Glutamatergic neuron (in vitro differentiated cells): ENCODE data around the gene PDIA4. TPM values are rescaled to one million over a fixed set of nuclear protein-coding genes. Genes with fewer than 3 reads are reported as not detected.

Experiments
- DNase-seq: peaks from one replicate; pipeline ENCODE4 v3.0.0; 2022
- H3K27ac Mint-ChIP-seq: one replicate; pipeline ENCODE4 v1.8.0; 2020; ENCODE audit warnings: mild to moderate bottlenecking, mixed read lengths, inconsistent platforms; ENCODE audit not compliant: unreplicated experiment
- H3K27me3 Mint-ChIP-seq: one replicate; pipeline ENCODE4 v1.8.0; 2020; ENCODE audit warnings: mild to moderate bottlenecking, moderate library complexity, mixed read lengths, inconsistent platforms; ENCODE audit not compliant: unreplicated experiment
- H3K36me3 Mint-ChIP-seq: one replicate; pipeline ENCODE4 v1.8.0; 2020; ENCODE audit warnings: mild to moderate bottlenecking, mixed read lengths, inconsistent platforms; ENCODE audit not compliant: unreplicated experiment
- H3K4me1 Mint-ChIP-seq: one replicate; pipeline ENCODE4 v1.8.0; 2020; ENCODE audit warnings: mild to moderate bottlenecking, low read depth, mixed read lengths, inconsistent platforms; ENCODE audit not compliant: unreplicated experiment
- H3K4me3 Mint-ChIP-seq: one replicate; pipeline ENCODE4 v1.8.0; 2020; ENCODE audit warnings: mild to moderate bottlenecking, mixed read lengths, inconsistent platforms; ENCODE audit not compliant: unreplicated experiment
- H3K9me3 Mint-ChIP-seq: one replicate; pipeline ENCODE4 v1.8.0; 2020; ENCODE audit warnings: mild to moderate bottlenecking, moderate library complexity, mixed read lengths, inconsistent platforms; ENCODE audit not compliant: unreplicated experiment
- total RNA-seq: library from RNA; stranded (reverse); fragmentation: NEBNext Ultra II Directional; extraction: Animal tissue kit (Norgen Biotek cat#: 25700); gene quantifications from one replicate; pipeline ENCODE4 v1.2.1, GENCODE V29; 2021; ENCODE audit not compliant: unreplicated experiment
- TF ChIP-seq, protein P1 (sequence below): fragments of 200-600 bp; sonication (generic); IDR thresholded peaks from one replicate; pipeline ENCODE4 v1.5.0; 2021; ENCODE audit not compliant: partially characterized antibody, unreplicated experiment

PDIA4 gene
- total RNA-seq, 1 donor from 2014 or later = 69.0 TPM

DNA sequence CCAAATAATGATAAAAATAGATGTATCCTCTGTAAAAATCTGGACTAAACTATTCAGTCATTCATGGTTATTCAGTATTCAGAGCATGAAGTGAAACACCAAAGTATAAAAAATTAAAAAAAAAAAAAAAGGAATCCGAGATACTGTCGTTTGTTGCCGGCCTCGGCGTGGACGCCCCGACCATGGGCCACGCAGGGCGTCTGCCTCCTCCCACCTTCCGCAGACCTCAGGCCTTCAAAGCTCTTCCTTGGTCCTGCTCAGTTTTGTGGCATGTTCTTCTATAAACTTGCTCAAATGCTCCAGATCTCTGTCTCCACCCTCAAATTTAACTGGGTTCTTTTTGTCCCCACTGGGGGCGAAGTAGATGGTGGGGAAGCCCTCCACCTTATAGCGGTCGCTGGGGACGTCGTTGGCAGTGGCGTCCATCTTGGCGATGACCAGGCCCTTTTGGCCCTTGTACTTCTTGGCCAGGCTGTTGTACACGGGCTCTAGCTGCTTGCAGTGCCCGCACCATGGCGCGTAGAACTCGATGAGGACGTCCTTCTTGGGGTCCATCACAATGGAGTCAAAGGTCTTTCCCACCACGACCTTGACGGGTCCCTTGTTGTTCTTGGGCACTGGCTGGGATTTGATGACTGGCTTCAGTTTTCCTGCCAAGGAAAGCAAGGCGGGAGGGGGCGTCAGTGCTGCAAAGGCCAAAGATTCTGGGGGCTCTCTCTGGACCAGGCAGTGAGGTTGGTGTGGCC lies 24.6 kb downstream of the PDIA4 start:
- TF ChIP-seq, protein P1, sequence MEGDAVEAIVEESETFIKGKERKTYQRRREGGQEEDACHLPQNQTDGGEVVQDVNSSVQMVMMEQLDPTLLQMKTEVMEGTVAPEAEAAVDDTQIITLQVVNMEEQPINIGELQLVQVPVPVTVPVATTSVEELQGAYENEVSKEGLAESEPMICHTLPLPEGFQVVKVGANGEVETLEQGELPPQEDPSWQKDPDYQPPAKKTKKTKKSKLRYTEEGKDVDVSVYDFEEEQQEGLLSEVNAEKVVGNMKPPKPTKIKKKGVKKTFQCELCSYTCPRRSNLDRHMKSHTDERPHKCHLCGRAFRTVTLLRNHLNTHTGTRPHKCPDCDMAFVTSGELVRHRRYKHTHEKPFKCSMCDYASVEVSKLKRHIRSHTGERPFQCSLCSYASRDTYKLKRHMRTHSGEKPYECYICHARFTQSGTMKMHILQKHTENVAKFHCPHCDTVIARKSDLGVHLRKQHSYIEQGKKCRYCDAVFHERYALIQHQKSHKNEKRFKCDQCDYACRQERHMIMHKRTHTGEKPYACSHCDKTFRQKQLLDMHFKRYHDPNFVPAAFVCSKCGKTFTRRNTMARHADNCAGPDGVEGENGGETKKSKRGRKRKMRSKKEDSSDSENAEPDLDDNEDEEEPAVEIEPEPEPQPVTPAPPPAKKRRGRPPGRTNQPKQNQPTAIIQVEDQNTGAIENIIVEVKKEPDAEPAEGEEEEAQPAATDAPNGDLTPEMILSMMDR = no peak
- no peak overlapping the region for H3K27ac Mint-ChIP-seq
- DNase-seq = no peak
- H3K9me3 Mint-ChIP-seq = no peaks in the 10 kb centered on the region
- peaks cover 3% of the 10 kb centered on the region for H3K27me3 Mint-ChIP-seq
- no peak overlapping the region for H3K4me3 Mint-ChIP-seq
- peaks cover 4% of the 10 kb centered on the region for H3K36me3 Mint-ChIP-seq
- no peaks in the 10 kb centered on the region for H3K4me1 Mint-ChIP-seq

DNA sequence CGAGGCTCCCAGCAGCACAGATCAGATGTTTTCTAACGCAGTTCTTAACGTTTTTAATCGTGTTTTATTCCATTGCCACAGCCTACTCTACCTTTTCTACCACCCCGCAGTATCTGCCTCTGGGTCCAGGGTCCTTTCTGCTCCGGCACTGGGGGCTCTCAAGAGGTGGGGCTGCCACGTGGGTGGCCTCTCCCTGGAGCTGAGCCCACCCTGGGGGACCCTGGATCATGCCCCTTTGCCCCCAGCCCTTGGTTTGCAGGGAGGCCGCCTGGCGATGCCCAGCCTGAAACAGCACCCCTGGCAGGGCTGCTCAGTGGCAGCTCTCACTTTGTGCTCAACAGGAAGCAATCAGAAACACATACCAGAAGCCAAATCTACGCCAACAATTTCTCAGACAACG lies 25.3 kb downstream of the PDIA4 start:
- H3K27ac Mint-ChIP-seq = no peak overlapping the region
- TF ChIP-seq, protein P1 = no peak
- peaks cover 4% of the 10 kb centered on the region for H3K36me3 Mint-ChIP-seq
- no peaks in the 10 kb centered on the region for H3K4me1 Mint-ChIP-seq
- no peak for DNase-seq
- no peaks in the 10 kb centered on the region for H3K9me3 Mint-ChIP-seq
- H3K4me3 Mint-ChIP-seq = no peak overlapping the region
- peaks cover 3% of the 10 kb centered on the region for H3K27me3 Mint-ChIP-seq

DNA sequence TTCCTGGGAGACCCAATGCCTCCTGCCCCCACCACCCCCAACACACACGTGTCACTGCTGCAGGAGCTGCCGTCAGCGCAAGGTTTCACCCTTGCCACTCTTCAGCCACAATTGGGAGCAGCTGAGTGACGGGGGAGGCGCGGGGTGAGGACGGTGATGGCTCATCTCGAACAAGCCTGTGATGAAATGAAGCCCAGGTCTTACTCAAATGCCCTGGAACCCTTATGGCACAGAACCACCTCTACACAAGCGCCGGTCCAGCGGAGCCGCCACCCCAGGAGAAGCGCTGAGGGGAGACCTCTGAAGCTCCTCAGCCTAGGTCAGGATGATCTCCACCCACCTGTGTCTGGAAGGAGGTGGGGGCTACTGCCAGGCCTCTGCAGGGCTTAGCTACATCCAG lies 25.7 kb downstream of the PDIA4 start:
- no peak for DNase-seq
- peaks cover 2% of the 10 kb centered on the region for H3K9me3 Mint-ChIP-seq
- no peaks in the 10 kb centered on the region for H3K4me1 Mint-ChIP-seq
- peaks cover 3% of the 10 kb centered on the region for H3K27me3 Mint-ChIP-seq
- TF ChIP-seq, protein P1 = no peak
- H3K36me3 Mint-ChIP-seq = peaks cover 4% of the 10 kb centered on the region
- no peak overlapping the region for H3K4me3 Mint-ChIP-seq
- no peak overlapping the region for H3K27ac Mint-ChIP-seq

DNA sequence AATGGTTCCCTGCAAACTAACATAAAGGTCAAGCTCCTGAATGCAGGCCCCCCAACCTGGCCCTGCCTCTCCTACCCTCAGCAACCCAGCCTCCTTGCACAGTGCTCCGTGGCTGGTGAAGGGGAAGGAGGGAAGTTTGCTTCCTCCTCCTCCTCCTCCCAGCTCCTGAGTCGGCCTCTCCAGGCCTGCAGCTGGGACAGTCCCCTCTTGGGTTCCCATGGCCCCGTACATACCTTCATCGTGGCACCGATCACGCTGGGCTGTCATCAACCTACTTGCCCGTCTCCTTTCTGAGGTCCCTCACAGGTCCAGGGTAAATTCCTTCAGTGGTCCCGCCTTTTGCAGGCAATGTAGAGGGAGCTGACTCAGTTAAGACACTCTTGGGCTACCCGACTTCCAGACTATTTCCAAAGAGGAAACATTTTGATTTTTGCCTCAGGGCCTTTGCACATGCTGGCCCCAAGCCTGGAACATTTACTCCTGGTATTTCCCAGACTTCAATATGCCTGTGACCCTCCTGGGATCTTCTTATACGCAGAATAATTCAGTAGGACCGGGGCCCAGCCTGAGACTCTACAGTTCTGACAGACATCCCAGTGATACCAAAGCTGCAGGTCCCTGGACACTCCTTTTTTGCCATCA lies 26.8 kb downstream of the PDIA4 start:
- H3K36me3 Mint-ChIP-seq = peaks cover 4% of the 10 kb centered on the region
- H3K4me1 Mint-ChIP-seq = no peaks in the 10 kb centered on the region
- H3K4me3 Mint-ChIP-seq = no peak overlapping the region
- H3K27me3 Mint-ChIP-seq = peaks cover 3% of the 10 kb centered on the region
- H3K9me3 Mint-ChIP-seq = peaks cover 3% of the 10 kb centered on the region
- TF ChIP-seq, protein P1 = no peak
- DNase-seq = no peak
- no peak overlapping the region for H3K27ac Mint-ChIP-seq

DNA sequence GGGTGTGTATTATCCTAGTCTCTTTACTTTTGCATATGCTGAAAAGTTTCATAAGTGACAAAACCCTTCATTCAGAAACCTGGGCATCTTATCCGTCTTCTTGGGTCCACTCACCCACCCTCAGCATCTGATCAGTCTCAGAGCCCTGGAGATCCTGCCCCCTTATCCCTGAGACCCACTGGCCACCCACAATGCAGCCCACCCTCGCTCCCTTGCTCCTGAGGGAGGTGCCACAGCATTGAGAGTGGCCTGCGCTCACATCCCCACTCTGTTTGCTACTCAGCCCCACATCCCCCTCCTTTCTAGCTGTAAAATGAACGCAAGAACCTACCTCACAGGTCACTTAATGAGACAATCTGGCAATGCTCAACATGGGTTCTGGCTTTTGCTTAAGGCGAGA lies 27.3 kb downstream of the PDIA4 start:
- Mint-ChIP-seq H3K4me3 (no peak overlapping the region), H3K36me3 (peaks cover 4% of the 10 kb centered on the region), H3K27me3 (peaks cover 3% of the 10 kb centered on the region), H3K4me1 (no peaks in the 10 kb centered on the region), H3K27ac (no peak overlapping the region), H3K9me3 (peaks cover 3% of the 10 kb centered on the region)
- TF ChIP-seq, protein P1 = no peak
- DNase-seq = no peak
